HepG2 (cell line): ENCODE measurements around the gene RHBDD2. TPM values are rescaled to one million over a fixed set of nuclear protein-coding genes. Genes with fewer than 3 reads are reported as not detected.

Source experiments
- ASH2L ChIP-seq: fragments of 300-600, 200-600 bp; sonication (generic); IDR thresholded peaks from 2 replicates; pipeline ENCODE4 v1.7.0; 2017; ENCODE audit warnings: low read depth, mild to moderate bottlenecking, moderate library complexity, mixed read lengths, low read length; ENCODE audit not compliant: insufficient read length
- BORCS8-MEF2B ChIP-seq: sonication (generic); formaldehyde crosslinking; IDR thresholded peaks from 2 replicates; pipeline ENCODE4 v1.8.0; 2022; ENCODE audit warnings: mild to moderate bottlenecking, missing genetic modification reagents
- CBFB ChIP-seq: sonication (generic); formaldehyde crosslinking; IDR thresholded peaks from 2 replicates; pipeline ENCODE4 v1.4.0; 2020; ENCODE audit warnings: missing genetic modification reagents
- ELF1 ChIP-seq: sonication (generic); formaldehyde crosslinking; IDR thresholded peaks from 2 replicates; pipeline ENCODE4 v1.4.0; 2020; ENCODE audit warnings: missing genetic modification reagents
- ESRRA ChIP-seq: sonication (generic); formaldehyde crosslinking; IDR thresholded peaks from 2 replicates; pipeline ENCODE4 v1.5.1; 2020; ENCODE audit warnings: mild to moderate bottlenecking, low read depth, missing genetic modification reagents
- FIP1L1 ChIP-seq: fragments of 200-400 bp; formaldehyde crosslinking; IDR thresholded peaks from 2 replicates; pipeline ENCODE4 v1.6.1; 2018; ENCODE audit warnings: low read depth, mild to moderate bottlenecking, low read length, moderate library complexity, borderline replicate concordance; ENCODE audit not compliant: insufficient read depth
- GATAD2A ChIP-seq: IDR thresholded peaks from 2 replicates; pipeline ENCODE4 v1.6.1; 2016
- HDAC2 ChIP-seq: sonication (generic); formaldehyde crosslinking; IDR thresholded peaks from 2 replicates; pipeline ENCODE4 v1.4.0; 2020; ENCODE audit warnings: missing genetic modification reagents
- KDM2A ChIP-seq: sonication (generic); formaldehyde crosslinking; IDR thresholded peaks from 2 replicates; pipeline ENCODE4 v1.4.0; 2020; ENCODE audit warnings: low read depth, missing genetic modification reagents, borderline replicate concordance
- MEIS1 ChIP-seq: sonication (generic); formaldehyde crosslinking; IDR thresholded peaks from 2 replicates; pipeline ENCODE4 v1.9.0; 2021; ENCODE audit warnings: mild to moderate bottlenecking, missing genetic modification reagents, moderate library complexity, borderline replicate concordance
- NR1H2 ChIP-seq: sonication (generic); formaldehyde crosslinking; IDR thresholded peaks from 2 replicates; pipeline ENCODE4 v1.8.1; 2022; ENCODE audit warnings: low read depth, missing genetic modification reagents, borderline replicate concordance
- NR3C1 ChIP-seq: sonication (generic); formaldehyde crosslinking; IDR thresholded peaks from 2 replicates; pipeline ENCODE4 v1.4.0; 2020; ENCODE audit warnings: missing genetic modification reagents
- PHF5A ChIP-seq: IDR thresholded peaks from one replicate; pipeline ENCODE4 v1.6.1; 2018; ENCODE audit warnings: low read depth, missing genetic modification reagents; ENCODE audit not compliant: unreplicated experiment
- SAP130 ChIP-seq: IDR thresholded peaks from 2 replicates; pipeline ENCODE4 v1.6.1; 2016; ENCODE audit warnings: low read depth
- ZBTB3 ChIP-seq: sonication (generic); formaldehyde crosslinking; IDR thresholded peaks from 2 replicates; pipeline ENCODE4 v1.4.0; 2020; ENCODE audit warnings: low read depth, mild to moderate bottlenecking, moderate library complexity, missing genetic modification reagents, borderline replicate concordance
- ZNF292 ChIP-seq: sonication (generic); formaldehyde crosslinking; IDR thresholded peaks from 2 replicates; pipeline ENCODE4 v1.8.1; 2022; ENCODE audit warnings: mild to moderate bottlenecking, low read depth, missing genetic modification reagents, borderline replicate concordance
- ZNF329 ChIP-seq: sonication (generic); formaldehyde crosslinking; IDR thresholded peaks from 2 replicates; pipeline ENCODE4 v1.9.0; 2021; ENCODE audit warnings: low read depth, mild to moderate bottlenecking, missing genetic modification reagents
- ZNF652 ChIP-seq: IDR thresholded peaks from 2 replicates; pipeline ENCODE4 v1.6.1; 2016; ENCODE audit warnings: low read depth, borderline replicate concordance
- ZNF792 ChIP-seq: IDR thresholded peaks from 2 replicates; pipeline ENCODE4 v1.6.1; 2016
- polyA plus RNA-seq, 8 experiments: library from polyadenylated mRNA; depleted of rRNA in 3 of 8; stranded (reverse) in 7 of 8; unstranded in 1 of 8; fragments of >200 nt; fragmentation: Illumina TruSeq in 4 of 8; extraction: Trizol in 4 of 8; gene quantifications; 2 replicates each; pipeline versions ENCODE4 v1.2.1 to v1.2.3, GENCODE V29; 2011 to 2016; ENCODE audit warnings: low read depth in 4 of 8, missing spikeins in 1 of 8, mixed read lengths in 1 of 8; ENCODE audit not compliant: insufficient read depth in 1 of 8
- total RNA-seq, 5 experiments: library from RNA; depleted of rRNA; stranded (reverse); fragments of >200 nt; fragmentation: Illumina TruSeq; extraction: Trizol; gene quantifications; 2 replicates each; pipeline ENCODE4 v1.2.3, GENCODE V29; 2016; ENCODE audit warnings: low read depth in 1 of 5
- TF ChIP-seq, protein P1 (sequence below): sonication (generic); formaldehyde crosslinking; IDR thresholded peaks from 2 replicates; pipeline ENCODE4 v1.5.0; 2020; ENCODE audit warnings: missing genetic modification reagents
- TF ChIP-seq, protein P2 (sequence below): sonication (generic); formaldehyde crosslinking; IDR thresholded peaks from 2 replicates; pipeline ENCODE4 v1.5.0; 2020; ENCODE audit warnings: mild to moderate bottlenecking, missing genetic modification reagents

Gene RHBDD2
- total and polyA plus RNA-seq, 2 of the 13 experiments (the other 11 are each of a cell fraction or from before 2014, with no cell fraction given): 23.1 to 26.4 TPM

DNA sequence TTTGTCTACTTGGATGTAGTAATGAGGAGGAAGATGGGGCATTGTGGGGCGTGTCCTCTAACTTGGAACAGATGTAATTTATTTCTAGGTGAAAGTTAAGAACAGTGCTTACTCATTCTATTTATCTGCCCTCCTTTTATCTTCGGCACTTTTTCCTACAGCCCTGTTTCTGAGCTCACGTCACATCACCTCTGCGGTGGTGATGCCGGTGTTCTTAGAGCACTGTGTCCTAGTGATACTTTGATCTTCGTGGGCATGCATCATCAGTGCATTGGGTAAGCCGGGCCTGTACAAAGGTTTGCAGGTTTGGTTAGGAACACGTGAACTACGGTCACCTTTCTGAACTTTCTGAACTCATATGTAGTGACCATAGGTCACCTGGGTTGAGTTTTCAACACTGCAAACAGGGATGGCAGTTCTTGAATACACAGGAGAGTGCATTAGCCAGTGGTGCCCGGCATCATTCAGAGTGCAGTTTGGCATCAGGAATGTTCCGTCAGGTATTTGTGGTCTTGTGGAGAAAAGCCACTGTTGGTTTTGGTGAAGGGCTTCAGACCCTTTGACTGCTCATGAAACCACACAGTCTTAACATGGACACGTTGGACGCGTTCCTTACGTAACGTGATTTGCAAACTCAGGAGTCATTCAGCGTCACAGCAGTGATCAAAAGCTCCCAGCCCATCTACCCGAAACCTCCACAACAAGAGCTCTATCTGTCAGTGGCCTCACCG, 41.8 kb downstream of the RHBDD2 start (continued):
- TF ChIP-seq KDM2A (CRISPR knock-in tag): peak; percentile 37; the same call in 1 of the 2 replicates
- TF ChIP-seq FIP1L1: no peak
- TF ChIP-seq ESRRA (CRISPR knock-in tag): peak; percentile 98
- TF ChIP-seq MEIS1 (CRISPR knock-in tag): peak; percentile 97
- peak; percentile 88 for TF ChIP-seq PHF5A (CRISPR knock-in tag)
- 0 out of 2 replicates have a peak, but pooled peaks have one; percentile 41 for TF ChIP-seq BORCS8-MEF2B (CRISPR knock-in tag)
- TF ChIP-seq, protein P1, sequence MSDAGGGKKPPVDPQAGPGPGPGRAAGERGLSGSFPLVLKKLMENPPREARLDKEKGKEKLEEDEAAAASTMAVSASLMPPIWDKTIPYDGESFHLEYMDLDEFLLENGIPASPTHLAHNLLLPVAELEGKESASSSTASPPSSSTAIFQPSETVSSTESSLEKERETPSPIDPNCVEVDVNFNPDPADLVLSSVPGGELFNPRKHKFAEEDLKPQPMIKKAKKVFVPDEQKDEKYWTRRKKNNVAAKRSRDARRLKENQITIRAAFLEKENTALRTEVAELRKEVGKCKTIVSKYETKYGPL (CRISPR knock-in tag): peak; percentile 30; the same call in 1 of the 2 replicates
- TF ChIP-seq NR1H2 (CRISPR knock-in tag): peak; percentile 67; the same call in 1 of the 2 replicates
- peak; percentile 99 for TF ChIP-seq SAP130 (CRISPR knock-in tag)
- TF ChIP-seq NR3C1 (CRISPR knock-in tag): no peak
- TF ChIP-seq CBFB (CRISPR knock-in tag): peak; percentile 85
- TF ChIP-seq ELF1 (CRISPR knock-in tag): peak; percentile 34; the same call in 1 of the 2 replicates
- no peak for TF ChIP-seq ZNF652 (CRISPR knock-in tag)
- TF ChIP-seq GATAD2A (CRISPR knock-in tag): peak; percentile 93
- peak; percentile 92 for TF ChIP-seq HDAC2 (CRISPR knock-in tag)
- TF ChIP-seq ZNF292 (CRISPR knock-in tag): no peak
- peak; percentile 94; the same call in 1 of the 2 replicates for TF ChIP-seq ZBTB3
- peak; percentile 46; the same call in 1 of the 2 replicates for TF ChIP-seq ZNF792 (CRISPR knock-in tag)
- 0 out of 2 replicates have a peak, but pooled peaks have one; percentile 33 for TF ChIP-seq ZNF329 (CRISPR knock-in tag)
- TF ChIP-seq, protein P2, sequence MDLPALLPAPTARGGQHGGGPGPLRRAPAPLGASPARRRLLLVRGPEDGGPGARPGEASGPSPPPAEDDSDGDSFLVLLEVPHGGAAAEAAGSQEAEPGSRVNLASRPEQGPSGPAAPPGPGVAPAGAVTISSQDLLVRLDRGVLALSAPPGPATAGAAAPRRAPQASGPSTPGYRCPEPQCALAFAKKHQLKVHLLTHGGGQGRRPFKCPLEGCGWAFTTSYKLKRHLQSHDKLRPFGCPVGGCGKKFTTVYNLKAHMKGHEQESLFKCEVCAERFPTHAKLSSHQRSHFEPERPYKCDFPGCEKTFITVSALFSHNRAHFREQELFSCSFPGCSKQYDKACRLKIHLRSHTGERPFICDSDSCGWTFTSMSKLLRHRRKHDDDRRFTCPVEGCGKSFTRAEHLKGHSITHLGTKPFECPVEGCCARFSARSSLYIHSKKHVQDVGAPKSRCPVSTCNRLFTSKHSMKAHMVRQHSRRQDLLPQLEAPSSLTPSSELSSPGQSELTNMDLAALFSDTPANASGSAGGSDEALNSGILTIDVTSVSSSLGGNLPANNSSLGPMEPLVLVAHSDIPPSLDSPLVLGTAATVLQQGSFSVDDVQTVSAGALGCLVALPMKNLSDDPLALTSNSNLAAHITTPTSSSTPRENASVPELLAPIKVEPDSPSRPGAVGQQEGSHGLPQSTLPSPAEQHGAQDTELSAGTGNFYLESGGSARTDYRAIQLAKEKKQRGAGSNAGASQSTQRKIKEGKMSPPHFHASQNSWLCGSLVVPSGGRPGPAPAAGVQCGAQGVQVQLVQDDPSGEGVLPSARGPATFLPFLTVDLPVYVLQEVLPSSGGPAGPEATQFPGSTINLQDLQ: peak; percentile 84; the same call in 1 of the 2 replicates
- TF ChIP-seq ASH2L: peak; percentile 82
